ENCODE measurements around the gene C4orf54.

C4orf54 gene

DNA sequence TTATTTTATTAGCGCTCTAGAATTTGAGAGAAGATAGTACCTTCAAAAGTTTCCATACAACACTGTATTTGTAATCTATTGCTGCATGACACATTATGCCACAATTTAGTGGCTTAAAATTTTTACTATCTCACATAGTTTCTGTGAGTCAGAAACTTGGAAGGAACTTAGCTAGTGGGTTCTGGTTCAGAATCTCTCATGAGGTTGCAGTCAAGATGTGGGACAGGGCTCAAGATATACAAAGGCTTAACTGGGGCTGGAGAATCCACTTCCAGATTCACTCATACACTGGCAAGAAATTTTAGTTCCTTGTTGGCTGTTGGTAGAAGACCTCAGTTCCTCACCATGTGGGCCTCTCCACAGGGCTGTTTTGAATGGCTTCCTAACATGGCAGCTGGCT, 11.5 kb upstream of the C4orf54 start:
- DNase-seq (ENCODE audit: low read depth), result no peak
- TF ChIP-seq, protein P1, sequence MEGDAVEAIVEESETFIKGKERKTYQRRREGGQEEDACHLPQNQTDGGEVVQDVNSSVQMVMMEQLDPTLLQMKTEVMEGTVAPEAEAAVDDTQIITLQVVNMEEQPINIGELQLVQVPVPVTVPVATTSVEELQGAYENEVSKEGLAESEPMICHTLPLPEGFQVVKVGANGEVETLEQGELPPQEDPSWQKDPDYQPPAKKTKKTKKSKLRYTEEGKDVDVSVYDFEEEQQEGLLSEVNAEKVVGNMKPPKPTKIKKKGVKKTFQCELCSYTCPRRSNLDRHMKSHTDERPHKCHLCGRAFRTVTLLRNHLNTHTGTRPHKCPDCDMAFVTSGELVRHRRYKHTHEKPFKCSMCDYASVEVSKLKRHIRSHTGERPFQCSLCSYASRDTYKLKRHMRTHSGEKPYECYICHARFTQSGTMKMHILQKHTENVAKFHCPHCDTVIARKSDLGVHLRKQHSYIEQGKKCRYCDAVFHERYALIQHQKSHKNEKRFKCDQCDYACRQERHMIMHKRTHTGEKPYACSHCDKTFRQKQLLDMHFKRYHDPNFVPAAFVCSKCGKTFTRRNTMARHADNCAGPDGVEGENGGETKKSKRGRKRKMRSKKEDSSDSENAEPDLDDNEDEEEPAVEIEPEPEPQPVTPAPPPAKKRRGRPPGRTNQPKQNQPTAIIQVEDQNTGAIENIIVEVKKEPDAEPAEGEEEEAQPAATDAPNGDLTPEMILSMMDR (IDR thresholded peaks at IDR 0.05; ENCODE audit: insufficient read depth, low read depth, low read length, missing control alignments), result no peak
- no peak overlapping the region for H3K4me3 ChIP-seq (ENCODE audit: low read length)

DNA sequence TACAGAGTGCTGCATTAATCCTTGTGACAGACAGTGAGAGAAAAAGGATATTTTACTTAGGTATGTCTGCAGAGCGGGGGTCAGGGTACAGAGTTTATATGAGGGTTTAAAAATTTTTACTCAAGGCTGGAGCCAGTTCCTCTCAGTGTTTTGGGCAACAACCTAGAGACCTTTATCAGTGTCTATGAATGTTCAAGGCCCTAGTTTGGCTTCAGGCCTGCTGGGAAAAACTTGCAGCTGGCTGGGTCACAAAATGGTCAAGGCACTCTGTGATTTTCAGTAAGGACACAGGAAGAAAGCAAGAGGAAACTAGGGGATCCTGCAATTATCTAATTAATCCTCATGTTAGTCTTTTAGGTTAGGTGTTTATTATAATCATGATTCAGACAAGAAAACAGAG, 10.8 kb upstream of the C4orf54 start:
- no peak overlapping the region for H3K4me3 ChIP-seq (ENCODE audit: low read length)
- TF ChIP-seq, protein P1 (IDR thresholded peaks at IDR 0.05; ENCODE audit: insufficient read depth, low read depth, low read length, missing control alignments), result no peak
- no peak for DNase-seq (ENCODE audit: low read depth)

DNA sequence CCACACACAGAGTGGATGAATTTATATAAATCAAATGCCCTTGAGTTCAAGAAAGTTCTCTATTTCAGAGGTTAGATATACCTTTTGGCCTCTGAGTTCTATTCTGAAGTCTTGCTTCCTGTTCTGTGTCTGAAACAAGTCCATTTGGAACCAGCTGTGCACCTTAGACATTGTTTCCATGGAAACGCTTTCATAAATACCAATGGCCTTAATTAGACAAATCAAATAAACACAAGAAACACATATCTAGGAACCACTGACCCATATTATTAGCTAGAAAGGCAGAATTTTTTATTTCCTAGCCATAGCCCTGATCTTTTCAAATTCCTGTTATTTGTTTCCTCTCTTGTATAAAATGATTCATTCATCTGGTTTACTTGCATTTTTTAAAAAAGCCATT, 8.4 kb upstream of the C4orf54 start:
- no peak overlapping the region for H3K4me3 ChIP-seq (ENCODE audit: low read length)
- TF ChIP-seq, protein P1 (IDR thresholded peaks at IDR 0.05; ENCODE audit: insufficient read depth, low read depth, low read length, missing control alignments), result no peak
- no peak for DNase-seq (ENCODE audit: low read depth)

DNA sequence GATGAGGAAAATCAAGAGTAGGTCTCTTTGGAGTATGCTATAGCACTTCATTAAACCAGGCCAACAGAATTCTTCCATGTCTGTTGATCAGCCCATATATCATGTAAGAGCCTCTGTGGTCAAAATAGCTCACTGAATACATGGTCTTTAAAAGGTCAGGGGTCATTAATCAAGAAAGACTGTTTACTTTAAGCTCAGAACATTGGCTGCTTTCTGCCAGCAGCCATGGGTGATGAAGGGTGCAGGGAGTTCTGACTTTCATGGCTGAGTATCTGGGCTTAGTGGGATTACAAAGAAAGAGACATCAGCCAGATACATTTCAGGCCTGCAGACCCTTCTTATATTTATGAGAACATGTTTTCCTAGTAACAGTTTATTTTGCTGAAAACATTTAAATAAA, 7.1 kb upstream of the C4orf54 start:
- DNase-seq (ENCODE audit: low read depth), result no peak
- H3K4me3 ChIP-seq (ENCODE audit: low read length), result no peak overlapping the region
- TF ChIP-seq, protein P1 (IDR thresholded peaks at IDR 0.05; ENCODE audit: insufficient read depth, low read depth, low read length, missing control alignments), result no peak

DNA sequence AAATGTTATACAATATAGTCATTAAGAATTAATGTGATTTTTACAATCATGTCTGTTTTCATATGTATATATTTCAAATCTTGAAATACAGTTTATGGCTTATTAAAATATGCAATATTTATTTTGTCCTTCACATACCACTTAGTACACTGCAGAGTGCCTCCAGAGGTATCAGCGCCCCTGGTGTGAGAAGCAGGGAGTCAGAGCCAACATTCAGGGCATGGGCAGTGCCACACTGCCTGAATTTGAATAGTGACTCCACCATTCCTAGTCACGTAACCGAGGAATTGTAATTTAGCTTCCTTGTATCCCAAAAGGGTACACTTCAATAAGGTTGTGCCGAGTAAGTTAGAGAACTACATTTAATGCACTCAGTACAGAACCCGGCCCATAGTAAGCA, 4.3 kb upstream of the C4orf54 start:
- no peak for DNase-seq (ENCODE audit: low read depth)
- TF ChIP-seq, protein P1 (IDR thresholded peaks at IDR 0.05; ENCODE audit: insufficient read depth, low read depth, low read length, missing control alignments), result no peak
- H3K4me3 ChIP-seq (ENCODE audit: low read length), result no peak overlapping the region

DNA sequence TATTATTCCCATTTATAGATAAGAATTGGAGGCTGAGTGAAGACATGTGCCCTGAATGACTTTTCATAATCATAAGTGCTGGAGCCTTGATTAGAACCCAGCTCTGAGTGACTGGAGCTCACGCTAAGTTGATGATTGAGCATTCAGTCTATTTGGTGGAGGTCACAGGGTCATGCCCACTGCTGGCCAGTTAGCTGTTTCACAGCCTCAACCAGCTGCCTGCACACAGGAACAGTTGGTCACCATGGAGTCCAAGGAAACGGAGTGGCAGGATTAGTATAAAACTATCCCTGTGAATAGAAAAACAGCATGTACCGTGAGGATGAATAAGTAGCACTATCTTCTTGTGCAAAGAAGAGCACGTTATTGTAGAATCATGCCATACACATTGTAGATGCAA, 1.0 kb upstream of the C4orf54 start:
- TF ChIP-seq, protein P1 (IDR thresholded peaks at IDR 0.05; ENCODE audit: insufficient read depth, low read depth, low read length, missing control alignments), result no peak
- DNase-seq (ENCODE audit: low read depth), result no peak

DNA sequence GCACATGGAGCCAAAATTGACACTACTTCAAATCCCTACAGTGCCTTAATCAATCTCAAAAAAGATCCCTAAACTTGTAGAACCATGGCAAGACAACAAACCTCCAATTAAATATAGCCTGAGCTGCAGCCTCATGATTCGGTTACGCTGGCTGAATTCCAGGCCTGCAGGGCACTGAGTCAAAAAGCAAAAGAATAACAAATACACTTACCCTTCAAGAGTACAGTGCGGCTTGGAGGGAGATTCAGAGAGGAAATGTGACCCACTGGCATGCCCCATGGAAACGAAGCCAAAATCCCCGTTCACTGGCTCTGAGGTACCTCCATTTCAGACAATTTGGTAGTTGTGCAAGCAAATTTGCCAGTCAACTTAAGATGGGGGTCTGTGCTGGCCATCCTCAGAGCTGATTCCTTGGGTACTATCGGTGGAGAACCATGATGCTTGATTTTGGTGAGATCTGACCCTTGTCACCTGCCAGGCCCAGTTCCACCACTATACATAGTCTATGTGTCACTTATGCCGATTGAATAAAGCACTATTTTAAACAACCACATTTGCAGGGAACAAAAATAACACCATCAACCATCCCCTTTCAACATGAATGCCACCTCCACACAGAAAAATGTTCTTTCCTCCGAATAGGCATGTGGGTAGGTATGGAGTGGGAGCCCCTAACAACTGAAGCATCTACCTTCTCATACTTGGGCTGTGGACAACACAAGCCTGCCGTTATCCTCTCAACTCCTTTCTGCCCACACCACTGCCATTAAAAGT, 2.1 kb downstream of the C4orf54 start:
- peak; percentile 94 for DNase-seq (ENCODE audit: low read depth)
- TF ChIP-seq, protein P1 (IDR thresholded peaks at IDR 0.05; ENCODE audit: insufficient read depth, low read depth, low read length, missing control alignments), result no peak
- no peak overlapping the region for H3K4me3 ChIP-seq (ENCODE audit: low read length)

More for the DNA sequence above, 1.0 kb upstream of the C4orf54 start:
- no peak overlapping the region for H3K4me3 ChIP-seq (ENCODE audit: low read length)

All from epithelial cell of esophagus (primary cell).